Psoas muscle (tissue), 8 donors: ENCODE results near the gene INSL3. TPM values are rescaled to one million over a fixed set of nuclear protein-coding genes. Genes with fewer than 3 reads are reported as not detected.

Experiments used
- ATAC-seq, 4 donors: fragments of 200-7000 bp; cut with Tn5 transposase; one replicate each; pipeline ENCODE4 v1.9.1; 2020; ENCODE audit warnings: moderate library complexity in 3 of 4, mild to moderate bottlenecking in 2 of 4
- DNase-seq, 2 donors: peaks; one replicate each; pipeline ENCODE4 v3.0.0-alpha.2; 2020
- H3K27ac ChIP-seq: fragments of 200-600 bp; one replicate; pipeline ENCODE4 v1.8.0; 2022
- H3K27me3 ChIP-seq, 3 donors: fragments of 200-600 bp in 1 of 3; one replicate each; pipeline versions ENCODE4 v1.6.1 to v1.8.0; 2013 to 2022; ENCODE audit warnings: low read length in 2 of 3, mild to moderate bottlenecking in 2 of 3, moderate library complexity in 1 of 3; ENCODE audit not compliant: insufficient read depth in 3 of 3
- H3K36me3 ChIP-seq, 2 donors: fragments of 200-600 bp in 1 of 2; one replicate each; pipeline versions ENCODE4 v1.6.1 to v1.8.0; 2013 to 2022; ENCODE audit warnings: low read depth in 1 of 2, mild to moderate bottlenecking in 1 of 2, moderate library complexity in 1 of 2; ENCODE audit not compliant: insufficient read depth in 1 of 2
- H3K4me1 ChIP-seq: fragments of 200-600 bp; one replicate; pipeline ENCODE4 v1.8.0; 2022
- H3K4me3 ChIP-seq: fragments of 200-600 bp; one replicate; pipeline ENCODE4 v1.8.0; 2022; ENCODE audit warnings: mild to moderate bottlenecking
- H3K9me3 ChIP-seq: fragments of 200-600 bp; one replicate; pipeline ENCODE4 v1.8.0; 2022
- WGBS, 3 donors: extraction: QIAGEN DNeasy Blood & Tissue Kit; methylation state at CpG; one replicate each; pipeline versions ENCODE4 v1.1.6 to v1.1.7; 2013; 5-methylcytosine and 5-hydroxymethylcytosine counted together
- intact Hi-C, 2 donors: fragments of 100-400 bp; cut with DNase I; formaldehyde crosslinking; loops; one replicate each; pipeline versions ENCODE4 v1.11.0 to v1.14.2; 2022
- polyA plus RNA-seq, 3 donors: library from polyadenylated mRNA; stranded (reverse); fragments of 200-250 nt; gene quantifications; one replicate each; pipeline ENCODE4 v1.2.3, GENCODE V29; 2013
- total RNA-seq, 4 donors: library from RNA; stranded (reverse); fragmentation: NEBNext Ultra II Directional in 2 of 4; extraction: Animal tissue kit (Norgen Biotek cat#: 25700) in 2 of 4; gene quantifications; one replicate each; pipeline versions ENCODE4 v1.2.1 to v1.2.4, GENCODE V29; 2021 to 2023
- TF ChIP-seq, protein P1 (sequence below): fragments of 200-600 bp; IDR thresholded peaks from one replicate; pipeline ENCODE4 v1.8.0; 2022; ENCODE audit warnings: antibody characterized with exemption
- donor health status: healthy with polysubstance abuse.
- donor health status: DM: no; HTN: no; CAD: no; lungs with moderate emphysema.
- donor health status: Bipolar disorder and iron deficiency.
- donor health status: healthy.
- donor health status: DM: yes; HTN: yes; CAD: no.
- donor health status: DM: no; HTN: no; CAD: no.
- donor health status: DM: no; HTN: no; CAD: no.
- donor health status: DM: yes; HTN: yes; CAD: no.

INSL3 gene
- total and polyA plus RNA-seq, 7 donors = not detected

DNA sequence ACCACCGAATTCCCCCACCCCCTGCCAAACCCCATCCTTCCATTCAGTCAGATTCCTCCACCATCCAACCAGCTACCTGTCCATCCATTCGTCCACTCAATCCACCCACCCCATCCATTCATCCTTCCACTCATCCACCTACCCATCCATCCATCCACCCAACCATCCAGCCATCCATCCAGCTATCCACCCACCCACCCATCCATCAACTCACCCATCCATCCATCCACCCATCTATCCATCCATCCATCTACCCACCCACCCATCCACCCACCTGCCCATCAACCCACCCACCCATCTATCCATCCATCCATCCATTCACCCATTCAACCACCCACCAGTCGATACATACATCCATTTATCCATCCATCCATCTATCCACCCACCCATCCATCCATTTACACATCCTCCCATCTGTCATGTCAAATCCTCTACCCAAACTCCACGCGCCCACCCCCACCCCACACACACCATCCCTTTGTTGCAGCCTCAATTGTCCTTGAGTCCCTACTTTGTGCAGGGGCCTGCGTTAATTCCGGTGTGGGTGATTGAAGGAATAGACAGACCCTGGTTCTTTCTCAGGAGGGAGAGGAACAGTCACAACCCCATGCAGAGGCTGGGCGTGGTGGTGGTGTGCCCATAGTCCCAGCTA lies 45.1 kb upstream of the INSL3 start:
- Histone ChIP-seq H3K4me1 (peaks cover 24% of the 10 kb centered on the region), H3K4me3 (no peak overlapping the region), H3K36me3 (peaks cover 14 to 46% of the 10 kb centered on the region in 2 donors), H3K9me3 (no peaks in the 10 kb centered on the region), H3K27me3 (peaks cover 0 to 18% (median 9%) of the 10 kb centered on the region in 3 donors), H3K27ac (no peak overlapping the region)
- DNase-seq = no peak
- 85 to 89% (median 88%) methylated on average over 8 of the region's 8 CpGs for WGBS, 3 donors
- no peak for ATAC-seq
- TF ChIP-seq, protein P1, sequence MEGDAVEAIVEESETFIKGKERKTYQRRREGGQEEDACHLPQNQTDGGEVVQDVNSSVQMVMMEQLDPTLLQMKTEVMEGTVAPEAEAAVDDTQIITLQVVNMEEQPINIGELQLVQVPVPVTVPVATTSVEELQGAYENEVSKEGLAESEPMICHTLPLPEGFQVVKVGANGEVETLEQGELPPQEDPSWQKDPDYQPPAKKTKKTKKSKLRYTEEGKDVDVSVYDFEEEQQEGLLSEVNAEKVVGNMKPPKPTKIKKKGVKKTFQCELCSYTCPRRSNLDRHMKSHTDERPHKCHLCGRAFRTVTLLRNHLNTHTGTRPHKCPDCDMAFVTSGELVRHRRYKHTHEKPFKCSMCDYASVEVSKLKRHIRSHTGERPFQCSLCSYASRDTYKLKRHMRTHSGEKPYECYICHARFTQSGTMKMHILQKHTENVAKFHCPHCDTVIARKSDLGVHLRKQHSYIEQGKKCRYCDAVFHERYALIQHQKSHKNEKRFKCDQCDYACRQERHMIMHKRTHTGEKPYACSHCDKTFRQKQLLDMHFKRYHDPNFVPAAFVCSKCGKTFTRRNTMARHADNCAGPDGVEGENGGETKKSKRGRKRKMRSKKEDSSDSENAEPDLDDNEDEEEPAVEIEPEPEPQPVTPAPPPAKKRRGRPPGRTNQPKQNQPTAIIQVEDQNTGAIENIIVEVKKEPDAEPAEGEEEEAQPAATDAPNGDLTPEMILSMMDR = no peak
- intact Hi-C loops = loop anchor here (5.0 to 10.0 kb wide), 2 partner anchors 131 to 198 kb away; no protein-coding TSS in a partner anchor

DNA sequence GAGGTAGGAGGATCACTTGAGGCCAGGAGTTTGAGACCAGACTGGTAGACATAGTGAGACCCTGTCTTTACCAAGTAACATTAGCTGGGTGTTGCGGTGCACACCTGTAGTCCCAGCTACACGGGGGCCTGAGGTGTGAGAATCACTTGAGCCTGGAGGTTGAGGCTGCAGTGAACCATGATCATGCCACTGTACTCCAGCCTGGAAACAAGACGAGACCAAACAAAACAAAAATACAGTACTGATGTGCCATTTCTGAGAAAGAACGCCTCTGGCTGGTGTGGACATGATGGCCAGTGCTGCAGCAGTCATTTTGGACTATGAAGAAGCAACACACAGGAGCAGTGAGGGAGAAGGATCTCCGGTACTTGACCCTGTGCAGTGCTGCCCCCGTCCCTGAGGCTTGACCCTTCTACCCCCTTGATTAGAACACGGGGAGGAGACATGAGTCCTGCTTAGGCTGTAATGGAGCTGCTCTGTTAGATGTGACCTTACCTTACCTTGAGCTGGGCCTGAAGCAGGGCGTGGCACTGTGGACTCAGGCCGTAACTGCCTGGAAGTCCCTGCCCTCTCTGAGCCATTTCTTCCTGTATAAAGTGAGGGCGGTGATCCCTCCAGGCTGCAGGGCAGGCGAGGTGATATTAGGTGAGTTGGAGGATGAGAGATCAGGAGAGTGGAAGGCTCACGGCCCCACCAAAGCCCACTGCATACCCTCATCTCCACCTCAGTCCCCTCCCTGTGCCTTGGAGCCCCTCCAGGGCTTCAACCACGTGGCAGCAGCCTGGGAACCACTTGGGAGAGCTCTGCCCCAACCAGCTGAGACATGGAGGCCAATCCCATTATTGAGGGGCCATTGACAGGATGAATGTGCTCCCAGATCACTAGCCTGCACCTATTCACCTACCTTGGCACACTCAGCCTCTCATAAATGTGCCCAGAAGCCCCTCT lies 44.3 kb upstream of the INSL3 start:
- peaks cover 0 to 10% (median 6%) of the 10 kb centered on the region in 3 donors for H3K27me3 ChIP-seq
- 68 to 74% (median 71%) methylated on average over 13 of the region's 13 CpGs for WGBS, 3 donors
- H3K9me3 ChIP-seq = no peaks in the 10 kb centered on the region
- peak overlapping the region; percentile 99 for H3K27ac ChIP-seq
- H3K4me3 ChIP-seq = no peak overlapping the region
- H3K4me1 ChIP-seq = peaks cover 29% of the 10 kb centered on the region
- ATAC-seq (peak; percentile 11 to 25 (median 18)), DNase-seq (no peak)
- peaks cover 14 to 54% of the 10 kb centered on the region in 2 donors for H3K36me3 ChIP-seq
- intact Hi-C loops = loop anchor here (5.0 to 10.0 kb wide), 2 partner anchors 132 to 199 kb away; no protein-coding TSS in a partner anchor
- TF ChIP-seq, protein P1 = no peak

DNA sequence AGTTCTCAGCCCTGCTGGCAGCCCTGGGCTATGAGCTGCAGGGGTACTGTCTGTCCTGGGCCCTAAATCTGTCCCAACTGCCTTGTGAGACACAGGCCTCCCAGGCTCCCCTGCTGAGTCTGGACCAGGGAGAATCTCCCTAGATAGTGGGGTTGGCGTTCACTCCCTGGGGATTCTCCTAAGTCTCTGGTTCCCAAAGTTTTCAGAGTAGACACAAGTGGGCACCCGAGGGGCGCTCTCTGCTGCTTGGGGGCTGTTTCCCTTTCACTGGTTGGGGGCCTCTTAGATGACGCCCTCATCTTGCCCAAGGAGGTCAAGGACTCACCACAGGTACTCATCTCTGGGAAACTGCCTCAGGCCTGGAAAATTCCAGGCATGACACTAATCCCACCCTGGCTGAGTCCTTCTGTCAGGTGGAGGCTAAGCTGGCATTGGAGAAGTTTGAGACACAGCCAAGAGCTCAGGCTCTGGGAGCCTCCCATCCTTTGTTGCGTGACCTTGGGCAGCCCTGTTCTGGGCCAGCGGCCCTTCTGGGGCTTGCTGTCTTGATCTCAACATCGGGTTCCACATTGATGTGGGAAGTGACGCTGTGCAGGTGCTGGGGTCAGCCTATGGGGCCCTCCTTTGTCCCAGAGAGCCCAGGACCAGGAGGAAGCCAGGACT lies 42.3 kb upstream of the INSL3 start:
- Histone ChIP-seq H3K4me3 (no peak overlapping the region), H3K27ac (peak overlapping the region; percentile 99), H3K9me3 (no peaks in the 10 kb centered on the region), H3K27me3 (no peaks in the 10 kb centered on the region), H3K36me3 (peaks cover 14 to 54% of the 10 kb centered on the region in 2 donors), H3K4me1 (peaks cover 29% of the 10 kb centered on the region)
- peak; percentile 21 to 59 (median 50) for ATAC-seq
- no peak for DNase-seq
- intact Hi-C loops = loop anchor here in 1 of 2 donors (10.0 kb wide), 1 partner anchor 201 kb away; no protein-coding TSS in a partner anchor
- TF ChIP-seq, protein P1 = no peak
- WGBS, 3 donors = 43 to 57% (median 43%) methylated on average over 8 of the region's 8 CpGs

DNA sequence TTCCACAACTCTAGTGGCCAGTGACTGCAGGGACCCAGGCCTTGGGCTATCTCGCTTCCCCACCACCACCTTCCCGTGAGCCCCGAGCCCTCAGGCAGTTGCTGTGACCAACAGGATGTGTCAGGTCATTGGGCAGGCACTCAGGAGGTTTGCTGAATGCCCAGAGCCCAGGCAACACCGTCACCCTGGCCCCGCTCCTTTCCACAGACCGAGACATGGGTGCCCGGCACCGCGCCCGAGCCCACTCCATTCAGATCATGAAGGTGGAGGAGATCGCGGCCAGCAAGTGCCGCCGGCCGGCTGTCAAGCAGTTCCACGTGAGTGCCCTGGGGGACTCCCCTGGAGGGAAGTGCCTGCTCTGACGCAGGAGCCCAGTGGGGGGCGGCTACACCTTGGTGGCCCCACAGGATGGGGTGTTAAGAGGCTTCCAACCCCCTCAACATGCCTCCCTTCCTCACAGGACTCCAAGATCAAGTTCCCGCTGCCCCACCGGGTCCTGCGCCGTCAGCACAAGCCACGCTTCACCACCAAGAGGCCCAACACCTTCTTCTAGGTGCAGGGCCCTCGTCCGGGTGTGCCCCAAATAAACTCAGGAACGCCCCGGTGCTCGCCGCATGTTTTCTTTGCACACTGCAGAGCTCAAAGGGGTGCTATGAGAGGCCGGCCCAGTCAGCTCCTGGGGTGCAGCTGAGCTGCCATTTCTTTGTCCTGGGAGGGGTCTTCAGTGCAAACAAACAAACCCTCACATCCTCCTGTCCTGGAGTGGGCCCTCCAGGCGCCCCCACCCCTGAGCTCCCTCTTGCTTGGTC lies 41.6 kb upstream of the INSL3 start:
- Histone ChIP-seq H3K27ac (peak overlapping the region; percentile 99), H3K4me3 (no peak overlapping the region), H3K4me1 (peaks cover 29% of the 10 kb centered on the region), H3K27me3 (no peaks in the 10 kb centered on the region), H3K36me3 (peaks cover 14 to 54% of the 10 kb centered on the region in 2 donors), H3K9me3 (no peaks in the 10 kb centered on the region)
- no peak for ATAC-seq
- WGBS, 3 donors = 82 to 85% (median 84%) methylated on average over 23 to 31 of the region's 31 CpGs
- intact Hi-C loops = loop anchor here in 1 of 2 donors (10.0 kb wide), 1 partner anchor 202 kb away; no protein-coding TSS in a partner anchor
- TF ChIP-seq, protein P1 = no peak
- no peak for DNase-seq
